OCI-M2 (cell line): Measurements from ENCODE around the gene WWOX.

Experiments
- DNase-seq: peaks from one replicate; lab custom pipeline; 2025; ENCODE audit not compliant: unreplicated experiment; lab: John Stamatoyannopoulos, UW

Gene WWOX

GRCh38 chr16:78192734-78193488 is 93.5 kb downstream of the WWOX start:
- DNase-seq: no peak

GRCh38 chr16:78194948-78195347 is 95.5 kb downstream of the WWOX start:
- DNase-seq: no peak

- DNase-seq: no peak
Observed at GRCh38 chr16:78195797-78196196, 96.3 kb downstream of the WWOX start.

- DNase-seq: no peak
Observed at GRCh38 chr16:78196502-78196901, 97.0 kb downstream of the WWOX start.

- DNase-seq: no peak
Observed at GRCh38 chr16:78198288-78198687, 98.8 kb downstream of the WWOX start.

GRCh38 chr16:78199325-78200022 is 100.0 kb downstream of the WWOX start:
- DNase-seq: no peak

GRCh38 chr16:78200023-78200389 is 100.6 kb downstream of the WWOX start:
- no peak for DNase-seq

- DNase-seq: no peak
Observed at GRCh38 chr16:78200623-78201096, 101.2 kb downstream of the WWOX start.

GRCh38 chr16:78205506-78205905 is 106.1 kb downstream of the WWOX start:
- no peak for DNase-seq

GRCh38 chr16:78206623-78207223 is 107.3 kb downstream of the WWOX start:
- no peak for DNase-seq

GRCh38 chr16:78209951-78210661 is 110.7 kb downstream of the WWOX start:
- DNase-seq: no peak

- DNase-seq: no peak
Observed at GRCh38 chr16:78211020-78211599, 111.7 kb downstream of the WWOX start.

GRCh38 chr16:78211946-78212345 is 112.5 kb downstream of the WWOX start:
- DNase-seq: no peak

GRCh38 chr16:78212674-78213073 is 113.2 kb downstream of the WWOX start:
- DNase-seq: no peak

- DNase-seq: no peak
Observed at GRCh38 chr16:78213751-78214150, 114.3 kb downstream of the WWOX start.

- no peak for DNase-seq
Observed at GRCh38 chr16:78215222-78215621, 115.8 kb downstream of the WWOX start.

GRCh38 chr16:78216166-78216745 is 116.8 kb downstream of the WWOX start:
- no peak for DNase-seq

- no peak for DNase-seq
Observed at GRCh38 chr16:78217276-78217675, 117.8 kb downstream of the WWOX start.

- no peak for DNase-seq
Observed at GRCh38 chr16:78218279-78218678, 118.8 kb downstream of the WWOX start.

GRCh38 chr16:78218856-78219651 is 119.6 kb downstream of the WWOX start:
- no peak for DNase-seq
